ENCODE data around the gene TRPM3.

DNA sequence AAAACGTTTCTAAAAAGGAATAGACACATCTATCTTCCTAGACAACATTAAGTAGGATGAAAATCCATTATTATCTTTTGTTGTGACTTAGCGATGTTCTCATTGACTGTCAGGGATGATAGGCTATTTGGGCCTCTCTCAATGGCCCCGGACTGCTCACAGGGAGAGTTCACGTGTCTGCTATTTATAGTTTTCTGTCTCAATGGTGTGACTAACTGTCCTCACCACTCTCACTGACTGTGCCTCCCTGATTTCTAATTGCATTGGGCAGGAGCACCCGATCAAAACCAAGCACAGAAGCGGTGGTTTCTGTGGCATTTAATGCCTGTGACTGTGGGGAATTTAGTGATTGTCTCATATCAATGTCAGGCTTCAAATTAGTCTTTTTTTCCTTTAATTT, 420.3 kb downstream of the TRPM3 start:
- TF ChIP-seq EZH2 (IDR thresholded peaks at IDR 0.05; ENCODE audit: low read depth): no peak
- TF ChIP-seq, protein P1, sequence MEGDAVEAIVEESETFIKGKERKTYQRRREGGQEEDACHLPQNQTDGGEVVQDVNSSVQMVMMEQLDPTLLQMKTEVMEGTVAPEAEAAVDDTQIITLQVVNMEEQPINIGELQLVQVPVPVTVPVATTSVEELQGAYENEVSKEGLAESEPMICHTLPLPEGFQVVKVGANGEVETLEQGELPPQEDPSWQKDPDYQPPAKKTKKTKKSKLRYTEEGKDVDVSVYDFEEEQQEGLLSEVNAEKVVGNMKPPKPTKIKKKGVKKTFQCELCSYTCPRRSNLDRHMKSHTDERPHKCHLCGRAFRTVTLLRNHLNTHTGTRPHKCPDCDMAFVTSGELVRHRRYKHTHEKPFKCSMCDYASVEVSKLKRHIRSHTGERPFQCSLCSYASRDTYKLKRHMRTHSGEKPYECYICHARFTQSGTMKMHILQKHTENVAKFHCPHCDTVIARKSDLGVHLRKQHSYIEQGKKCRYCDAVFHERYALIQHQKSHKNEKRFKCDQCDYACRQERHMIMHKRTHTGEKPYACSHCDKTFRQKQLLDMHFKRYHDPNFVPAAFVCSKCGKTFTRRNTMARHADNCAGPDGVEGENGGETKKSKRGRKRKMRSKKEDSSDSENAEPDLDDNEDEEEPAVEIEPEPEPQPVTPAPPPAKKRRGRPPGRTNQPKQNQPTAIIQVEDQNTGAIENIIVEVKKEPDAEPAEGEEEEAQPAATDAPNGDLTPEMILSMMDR (conservative IDR thresholded peaks at IDR 0.05): no peak
